Type B pancreatic cell (in vitro differentiated cells): ENCODE results near the gene ANO10. TPM values are rescaled to one million over a fixed set of nuclear protein-coding genes. Genes with fewer than 3 reads are reported as not detected.

ENCODE experiments used
- DNase-seq: peaks from one replicate; pipeline ENCODE4 v3.0.0; 2021; ENCODE audit warnings: mixed read lengths; ENCODE audit not compliant: unreplicated experiment; ENCODE audit errors: extremely low spot score
- H3K27ac Mint-ChIP-seq: 2 replicates; pipeline ENCODE4 v1.8.0; 2021; ENCODE audit warnings: mild to moderate bottlenecking, mixed read lengths
- H3K27me3 Mint-ChIP-seq: 2 replicates; pipeline ENCODE4 v1.8.0; 2021; ENCODE audit warnings: mixed read lengths
- H3K36me3 Mint-ChIP-seq: 2 replicates; pipeline ENCODE4 v1.8.0; 2021; ENCODE audit warnings: mixed read lengths
- H3K4me1 Mint-ChIP-seq: one replicate; pipeline ENCODE4 v1.8.0; 2021; ENCODE audit warnings: mixed read lengths; ENCODE audit not compliant: unreplicated experiment
- H3K4me3 Mint-ChIP-seq: 2 replicates; pipeline ENCODE4 v1.8.0; 2021; ENCODE audit warnings: mild to moderate bottlenecking, mixed read lengths
- H3K9me3 Mint-ChIP-seq: 2 replicates; pipeline ENCODE4 v1.8.0; 2021; ENCODE audit warnings: mixed read lengths
- total RNA-seq: library from RNA; stranded (reverse); gene quantifications from 2 replicates; pipeline ENCODE4 v1.2.1, GENCODE V29; 2021; ENCODE audit warnings: low replicate concordance
- TF ChIP-seq, protein P1 (sequence below): fragments of 200-600 bp; sonication (generic); conservative IDR thresholded peaks from 2 replicates; pipeline ENCODE4 v1.5.0; 2021; ENCODE audit warnings: antibody characterized with exemption, mild to moderate bottlenecking

Gene ANO10
- total RNA-seq, 1 donor from 2014 or later = 32.5 TPM

GRCh38 chr3:43526956-43527355, 94.9 kb downstream of the ANO10 start:
- Mint-ChIP-seq H3K4me3 (no peak overlapping the region), H3K27ac (no peak overlapping the region), H3K4me1 (no peaks in the 10 kb centered on the region), H3K36me3 (peaks cover 7% of the 10 kb centered on the region), H3K9me3 (peaks cover 4% of the 10 kb centered on the region), H3K27me3 (no peaks in the 10 kb centered on the region)
- DNase-seq = no peak
- TF ChIP-seq, protein P1, sequence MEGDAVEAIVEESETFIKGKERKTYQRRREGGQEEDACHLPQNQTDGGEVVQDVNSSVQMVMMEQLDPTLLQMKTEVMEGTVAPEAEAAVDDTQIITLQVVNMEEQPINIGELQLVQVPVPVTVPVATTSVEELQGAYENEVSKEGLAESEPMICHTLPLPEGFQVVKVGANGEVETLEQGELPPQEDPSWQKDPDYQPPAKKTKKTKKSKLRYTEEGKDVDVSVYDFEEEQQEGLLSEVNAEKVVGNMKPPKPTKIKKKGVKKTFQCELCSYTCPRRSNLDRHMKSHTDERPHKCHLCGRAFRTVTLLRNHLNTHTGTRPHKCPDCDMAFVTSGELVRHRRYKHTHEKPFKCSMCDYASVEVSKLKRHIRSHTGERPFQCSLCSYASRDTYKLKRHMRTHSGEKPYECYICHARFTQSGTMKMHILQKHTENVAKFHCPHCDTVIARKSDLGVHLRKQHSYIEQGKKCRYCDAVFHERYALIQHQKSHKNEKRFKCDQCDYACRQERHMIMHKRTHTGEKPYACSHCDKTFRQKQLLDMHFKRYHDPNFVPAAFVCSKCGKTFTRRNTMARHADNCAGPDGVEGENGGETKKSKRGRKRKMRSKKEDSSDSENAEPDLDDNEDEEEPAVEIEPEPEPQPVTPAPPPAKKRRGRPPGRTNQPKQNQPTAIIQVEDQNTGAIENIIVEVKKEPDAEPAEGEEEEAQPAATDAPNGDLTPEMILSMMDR = no peak

DNA sequence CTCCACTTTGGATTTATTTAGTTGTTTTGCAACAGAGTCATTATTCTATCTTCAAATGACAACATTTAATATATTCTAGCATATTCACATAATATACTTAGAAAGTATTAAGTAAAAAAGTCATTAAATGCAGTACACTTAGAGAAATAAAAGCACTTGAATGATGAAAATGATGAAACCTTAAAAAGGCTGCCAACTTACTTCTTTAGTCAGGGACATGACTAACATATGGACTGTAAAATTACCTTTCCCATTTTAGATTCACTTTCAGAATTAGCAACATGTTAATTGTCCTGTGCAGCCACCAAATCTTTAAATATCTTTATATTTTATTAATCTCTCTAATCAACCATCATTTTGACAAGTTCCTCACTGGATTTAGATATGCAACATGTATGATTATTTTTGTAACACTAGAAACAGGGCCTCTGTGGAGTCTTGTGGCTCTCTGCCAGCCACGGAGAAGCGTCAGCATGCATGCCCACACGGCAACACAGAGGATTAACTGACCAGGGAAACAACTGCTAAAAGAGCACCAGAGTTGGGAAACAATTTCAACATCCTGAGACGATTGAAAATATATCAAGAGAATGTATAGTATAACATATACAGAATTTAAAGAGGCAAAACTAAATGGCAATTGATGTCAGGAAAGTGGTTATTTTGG, 95.7 kb downstream of the ANO10 start:
- H3K27me3 Mint-ChIP-seq = no peaks in the 10 kb centered on the region
- H3K4me1 Mint-ChIP-seq = no peaks in the 10 kb centered on the region
- H3K4me3 Mint-ChIP-seq = no peak overlapping the region
- no peak overlapping the region for H3K27ac Mint-ChIP-seq
- H3K9me3 Mint-ChIP-seq = peaks cover 4% of the 10 kb centered on the region
- TF ChIP-seq, protein P1 = no peak
- H3K36me3 Mint-ChIP-seq = peaks cover 7% of the 10 kb centered on the region
- no peak for DNase-seq

DNA sequence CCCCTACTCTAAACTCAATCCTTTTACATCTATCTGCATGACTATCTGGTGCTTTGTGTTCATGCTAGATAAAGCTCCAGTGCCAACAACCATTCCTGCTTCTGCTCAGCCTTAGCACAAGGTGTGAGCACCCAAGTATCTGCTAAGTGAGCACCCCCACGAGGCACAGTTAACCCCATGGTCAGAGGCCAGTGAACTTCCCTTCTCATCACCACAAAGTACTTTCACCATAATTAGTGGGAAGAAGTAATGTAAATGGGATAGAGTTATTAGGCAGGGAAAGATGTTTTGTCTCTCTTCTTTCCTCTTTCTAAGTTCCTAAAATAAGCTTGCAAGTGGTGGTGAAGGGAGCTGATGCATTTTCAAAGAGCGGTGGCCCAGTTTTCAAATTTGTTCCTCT, 96.4 kb downstream of the ANO10 start:
- Mint-ChIP-seq H3K4me3 (no peak overlapping the region), H3K36me3 (peaks cover 7% of the 10 kb centered on the region), H3K27me3 (no peaks in the 10 kb centered on the region), H3K9me3 (peaks cover 4% of the 10 kb centered on the region), H3K27ac (no peak overlapping the region), H3K4me1 (no peaks in the 10 kb centered on the region)
- DNase-seq = no peak
- TF ChIP-seq, protein P1 = no peak

DNA sequence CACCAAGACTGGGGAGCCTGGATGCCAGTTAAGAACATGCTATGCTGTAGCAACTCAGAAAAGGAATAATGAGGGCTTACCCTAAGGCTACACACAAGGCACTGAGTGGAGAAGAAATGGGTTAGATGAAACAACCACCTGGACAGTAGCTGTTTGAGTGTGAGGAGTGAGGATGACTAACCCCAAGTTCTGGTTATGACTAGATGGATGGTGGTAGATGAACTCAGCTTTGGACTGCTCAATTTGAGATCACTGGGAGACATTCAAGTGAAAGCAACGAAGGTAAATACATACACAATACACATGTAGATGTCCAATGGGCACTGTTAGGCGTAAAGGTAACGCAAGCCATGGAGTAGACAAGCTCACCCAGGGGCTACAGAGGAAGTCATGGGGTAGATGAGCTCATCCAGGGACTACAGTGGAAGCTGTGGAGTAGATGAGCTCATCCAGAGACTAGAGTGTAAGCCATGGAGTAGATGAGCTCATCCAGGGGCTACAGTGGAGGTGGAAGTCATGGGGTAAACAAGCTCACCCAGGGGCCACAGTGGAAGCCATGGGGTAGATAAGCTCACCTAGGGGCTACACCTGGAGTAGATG, 98.3 kb downstream of the ANO10 start:
- DNase-seq = no peak
- H3K27me3 Mint-ChIP-seq = no peaks in the 10 kb centered on the region
- H3K4me1 Mint-ChIP-seq = no peaks in the 10 kb centered on the region
- TF ChIP-seq, protein P1 = no peak
- H3K4me3 Mint-ChIP-seq = no peak overlapping the region
- peaks cover 20% of the 10 kb centered on the region for H3K36me3 Mint-ChIP-seq
- peaks cover 13% of the 10 kb centered on the region for H3K9me3 Mint-ChIP-seq
- no peak overlapping the region for H3K27ac Mint-ChIP-seq

- H3K36me3 Mint-ChIP-seq = peaks cover 15% of the 10 kb centered on the region
- no peak overlapping the region for H3K4me3 Mint-ChIP-seq
- H3K27me3 Mint-ChIP-seq = no peaks in the 10 kb centered on the region
- TF ChIP-seq, protein P1 = no peak
- H3K9me3 Mint-ChIP-seq = peaks cover 14% of the 10 kb centered on the region
- DNase-seq = no peak
- no peak overlapping the region for H3K27ac Mint-ChIP-seq
- H3K4me1 Mint-ChIP-seq = no peaks in the 10 kb centered on the region
Observed at GRCh38 chr3:43522727-43523362, 99.0 kb downstream of the ANO10 start.
